KG1 (cell line): ENCODE measurements around the gene DOCK8.

ENCODE experiments used
- DNase-seq: peaks from one replicate; lab custom pipeline; 2025; lab: John Stamatoyannopoulos, UW

Gene DOCK8

DNA sequence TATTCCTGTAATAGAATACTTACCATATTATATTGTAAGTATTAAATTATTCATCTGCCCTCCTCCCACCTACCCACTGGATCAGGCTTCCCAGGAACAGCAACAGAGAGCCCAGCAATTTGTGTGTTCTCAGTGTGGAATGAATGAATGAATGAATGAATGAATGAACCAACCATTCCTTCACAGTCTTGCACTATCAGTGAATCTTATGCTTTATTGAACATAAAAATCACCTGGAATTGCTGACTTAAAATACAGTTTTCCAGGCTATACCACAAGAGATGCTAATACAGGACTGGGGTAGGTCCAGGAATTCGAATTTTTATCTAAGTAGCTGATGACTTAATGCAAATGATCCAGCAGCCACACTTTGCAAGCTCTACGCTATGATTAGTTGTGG is 51.6 kb downstream of the DOCK8 start:
- no peak for DNase-seq

DNA sequence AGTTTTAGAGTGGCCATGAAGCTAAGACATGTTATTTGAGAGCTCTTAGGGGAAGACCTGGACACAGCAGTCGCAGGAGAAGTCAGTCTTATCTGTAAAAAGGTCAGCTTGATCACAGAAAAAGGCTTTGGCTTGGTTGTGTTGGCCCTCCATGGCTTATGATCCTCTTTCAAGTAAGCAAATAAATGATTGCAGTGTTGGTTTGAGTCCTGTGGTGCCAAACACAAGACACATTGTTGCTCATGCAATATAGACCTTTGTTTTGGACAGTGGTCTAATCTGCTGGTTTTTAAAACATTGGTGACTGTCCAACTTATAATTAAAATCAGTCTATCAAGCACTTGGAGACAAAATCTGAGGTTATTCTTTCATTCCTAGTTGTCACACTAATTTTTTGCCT is 54.0 kb downstream of the DOCK8 start:
- no peak for DNase-seq

- no peak for DNase-seq
Measured at GRCh38 chr9:269081-269711, 54.5 kb downstream of the DOCK8 start.

- no peak for DNase-seq
Measured at GRCh38 chr9:270657-271237, 56.1 kb downstream of the DOCK8 start.

GRCh38 chr9:272251-273213 is 57.9 kb downstream of the DOCK8 start:
- peak; percentile 88 for DNase-seq

GRCh38 chr9:274406-274805 is 59.7 kb downstream of the DOCK8 start:
- DNase-seq: no peak

- DNase-seq: no peak
Measured at GRCh38 chr9:277601-278295, 63.1 kb downstream of the DOCK8 start.

DNA sequence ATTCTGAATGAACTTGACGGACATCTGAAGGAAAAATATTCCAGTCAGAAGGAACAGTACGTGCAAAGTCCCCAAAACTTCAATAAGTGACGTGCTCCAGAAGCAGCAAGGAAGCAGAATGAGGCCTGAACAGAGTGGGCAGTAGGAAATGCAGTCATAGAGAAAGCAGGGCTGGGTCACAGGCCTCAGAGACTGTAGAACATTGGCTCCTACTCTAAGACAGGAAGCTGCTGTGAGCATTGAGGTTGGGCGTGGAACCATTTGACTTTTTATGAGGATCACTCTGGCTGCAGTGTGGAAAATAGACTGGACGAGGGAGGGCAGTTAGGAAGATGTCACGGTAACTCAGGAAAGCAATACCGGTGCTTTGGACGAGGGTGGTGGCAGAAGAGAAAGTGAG is 64.0 kb downstream of the DOCK8 start:
- DNase-seq: no peak

- DNase-seq: no peak
Measured at GRCh38 chr9:279674-280073, 65.0 kb downstream of the DOCK8 start.

DNA sequence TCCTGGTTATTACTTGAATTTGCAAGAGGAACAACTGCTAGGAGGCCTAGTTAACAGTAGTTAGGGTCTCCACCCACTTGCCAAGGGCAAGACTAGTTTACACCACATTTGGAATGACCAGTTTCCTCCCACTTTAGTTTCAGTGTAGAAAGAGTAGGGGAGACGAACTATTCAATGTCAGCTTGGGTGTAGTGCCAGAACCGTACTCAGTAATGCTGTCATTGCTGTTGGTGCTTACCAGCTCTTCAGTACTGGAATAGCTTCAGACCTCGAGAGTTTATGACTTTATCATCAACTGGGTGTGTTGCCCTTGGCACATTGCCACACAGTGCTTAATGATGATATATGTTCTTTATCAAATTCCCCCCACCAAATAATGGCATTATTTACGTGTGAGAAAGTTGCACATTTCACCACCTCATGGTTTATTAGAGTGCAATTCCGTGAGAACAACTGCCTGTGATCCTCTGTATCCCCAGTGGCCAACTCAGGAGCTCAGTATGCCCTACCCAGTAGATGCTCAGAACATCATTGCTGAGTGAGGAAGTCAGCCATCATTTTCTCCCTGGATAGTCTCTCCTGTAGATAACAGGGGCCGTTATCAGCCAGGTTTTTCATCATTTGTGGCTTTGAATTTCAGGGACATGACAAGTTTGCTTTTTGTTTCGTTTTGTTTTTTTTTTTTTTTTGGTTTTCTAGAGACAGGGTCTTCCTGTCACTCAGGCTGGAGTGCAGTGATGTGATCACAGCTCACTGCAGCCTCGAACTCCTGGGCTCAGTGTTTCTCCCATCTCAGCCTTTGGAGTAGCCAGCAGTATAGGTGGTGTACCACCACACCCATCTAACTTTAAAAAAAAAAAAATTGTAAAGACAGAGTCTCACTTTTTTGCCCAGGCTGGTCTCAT is 67.3 kb downstream of the DOCK8 start:
- DNase-seq: no peak

- DNase-seq: no peak
Measured at GRCh38 chr9:286071-286740, 71.5 kb downstream of the DOCK8 start.

DNA sequence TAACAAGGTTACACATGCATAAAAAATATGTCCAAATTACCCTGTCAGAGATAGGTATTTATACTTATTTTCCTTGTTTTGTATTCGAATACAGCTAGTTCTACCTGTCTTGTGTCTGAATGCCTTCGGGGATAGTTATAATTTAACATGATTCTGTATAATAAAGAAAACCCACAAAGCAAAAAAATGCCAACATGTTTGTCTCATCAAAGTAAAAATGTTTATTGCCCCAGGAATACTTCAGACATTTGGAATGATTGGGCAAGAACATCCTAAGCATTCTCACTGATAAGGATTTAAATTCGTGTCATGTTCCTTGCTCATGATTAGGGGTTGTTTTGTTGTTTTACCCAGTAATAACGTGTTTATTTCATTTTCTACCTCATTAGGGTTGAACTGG is 74.5 kb downstream of the DOCK8 start:
- DNase-seq: no peak

- no peak for DNase-seq
Measured at GRCh38 chr9:292915-293314, 78.2 kb downstream of the DOCK8 start.

- DNase-seq: no peak
Measured at GRCh38 chr9:295576-295975, 80.9 kb downstream of the DOCK8 start.

DNA sequence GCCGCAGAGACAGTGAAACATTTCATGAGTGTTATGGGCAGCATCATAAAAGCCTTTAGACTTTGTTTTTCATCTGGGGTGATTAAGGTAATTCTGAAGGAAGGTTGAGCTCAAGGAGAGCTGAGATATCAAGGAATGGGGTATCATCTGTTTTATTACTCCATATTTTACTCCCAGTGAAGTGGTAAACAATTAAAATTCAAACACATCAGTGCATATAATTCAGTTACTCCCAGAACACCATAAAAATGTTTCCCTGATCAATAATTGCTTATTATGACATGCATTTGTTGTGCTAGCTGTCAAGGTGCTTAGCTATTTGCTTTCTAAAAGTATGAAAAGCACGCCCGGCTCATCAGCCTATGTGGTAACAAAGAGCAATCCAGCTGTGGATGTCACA is 81.7 kb downstream of the DOCK8 start:
- no peak for DNase-seq

- DNase-seq: peak; percentile 51
Measured at GRCh38 chr9:297104-297972, 82.7 kb downstream of the DOCK8 start.

- DNase-seq: no peak
Measured at GRCh38 chr9:303502-303901, 88.8 kb downstream of the DOCK8 start.

DNA sequence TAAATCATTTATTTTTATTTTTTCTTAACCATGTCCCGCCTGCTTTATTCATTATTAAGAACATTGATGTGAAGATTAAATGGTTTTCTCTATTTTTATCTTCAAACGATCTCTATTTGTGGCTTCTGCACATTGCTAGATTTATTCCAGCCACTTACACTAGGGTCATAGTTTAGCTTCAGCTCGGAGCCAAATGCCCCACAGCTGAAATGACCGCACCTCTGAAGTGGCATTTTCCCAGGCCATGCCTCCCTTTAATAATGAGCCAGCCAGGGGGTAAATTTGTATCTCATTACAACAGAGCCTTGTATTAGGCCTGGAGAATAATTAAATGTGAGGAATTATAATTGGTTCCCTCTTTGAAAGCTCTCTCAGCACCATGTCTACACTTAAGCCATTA is 89.4 kb downstream of the DOCK8 start:
- DNase-seq: no peak

GRCh38 chr9:304519-305185 is 90.0 kb downstream of the DOCK8 start:
- DNase-seq: no peak
